IMR-90 (cell line): ENCODE data around the gene CRYBB2. TPM values are rescaled to one million over a fixed set of nuclear protein-coding genes. Genes with fewer than 3 reads are reported as not detected.

ENCODE experiments used
- ATAC-seq: fragments of 200-7000 bp; cut with Tn5 transposase; 2 replicates; pipeline ENCODE4 v1.9.1; 2020; ENCODE audit warnings: low read depth, mild to moderate bottlenecking, moderate library complexity
- BruUV-seq: library from RNA; stranded (reverse); fragments of 400-500 nt; replicated peaks from 2 replicates; lab custom pipeline; 2021; lab: Mats Ljungman, UMichigan
- CTCF ChIA-PET: fragments of 300-600 bp; formaldehyde crosslinking; extraction: SDS; loops from one replicate; lab custom pipeline; 2021; ENCODE audit warnings: antibody characterized with exemption; lab: Yijun Ruan, JAX
- POLR2A ChIA-PET: fragments of 300-600 bp; sonication (Branson Sonifier 250); formaldehyde crosslinking; loops from one replicate; lab custom pipeline; 2022; ENCODE audit warnings: antibody characterized with exemption; ENCODE audit not compliant: unreplicated experiment; lab: Charles Lee
- DNase-seq: peaks from one replicate; pipeline ENCODE4 v3.0.0; 2013
- H2AFZ ChIP-seq: replicated peaks from 2 replicates; pipeline ENCODE3; 2013; ENCODE audit warnings: low read length, mild to moderate bottlenecking; ENCODE audit not compliant: poor library complexity
- H2AK5ac ChIP-seq: 2 replicates; pipeline ENCODE4 v1.6.1; 2013; ENCODE audit warnings: low read depth, low read length, inconsistent platforms
- H2AK9ac ChIP-seq: replicated peaks from 2 replicates; pipeline ENCODE3; 2013; ENCODE audit warnings: mild to moderate bottlenecking, low read depth, low read length, moderate library complexity; ENCODE audit not compliant: poor library complexity
- H2BK120ac ChIP-seq: 2 replicates; pipeline ENCODE4 v1.6.1; 2013; ENCODE audit warnings: low read depth, low read length, inconsistent platforms
- H2BK15ac ChIP-seq: 3 replicates; pipeline ENCODE4 v1.6.1; 2013; ENCODE audit warnings: low read depth, low read length, inconsistent platforms
- H2BK20ac ChIP-seq: 2 replicates; pipeline ENCODE4 v1.6.1; 2013; ENCODE audit warnings: low read depth, mild to moderate bottlenecking, inconsistent platforms, low read length, moderate library complexity
- H2BK5ac ChIP-seq: 2 replicates; pipeline ENCODE4 v1.6.1; 2013; ENCODE audit warnings: mild to moderate bottlenecking, low read depth, low read length, inconsistent platforms; ENCODE audit not compliant: poor library complexity, severe bottlenecking
- H3K14ac ChIP-seq: replicated peaks from 2 replicates; pipeline ENCODE4 v1.6.1; 2013; ENCODE audit warnings: low read depth, low read length, inconsistent platforms
- H3K18ac ChIP-seq: 2 replicates; pipeline ENCODE4 v1.6.1; 2013; ENCODE audit warnings: low read depth, low read length, control low read depth
- H3K23ac ChIP-seq: 2 replicates; pipeline ENCODE4 v1.6.1; 2013; ENCODE audit warnings: low read depth, low read length, inconsistent platforms
- H3K27ac ChIP-seq: 2 replicates; pipeline ENCODE4 v1.5.1; 2013; ENCODE audit warnings: mild to moderate bottlenecking, control low read depth, low read length; ENCODE audit not compliant: insufficient read depth
- H3K27me3 ChIP-seq: 2 replicates; pipeline ENCODE4 v1.6.1; 2013; ENCODE audit warnings: low read length; ENCODE audit not compliant: control insufficient read depth, insufficient read depth
- H3K36me3 ChIP-seq: 2 replicates; pipeline ENCODE4 v1.6.1; 2013; ENCODE audit warnings: low read length, mixed read lengths; ENCODE audit not compliant: control insufficient read depth, insufficient read depth
- H3K4ac ChIP-seq: 2 replicates; pipeline ENCODE4 v1.6.1; 2013; ENCODE audit warnings: low read depth, low read length, inconsistent platforms
- H3K4me1 ChIP-seq: 2 replicates; pipeline ENCODE4 v1.6.1; 2013; ENCODE audit warnings: low read length, mixed read lengths; ENCODE audit not compliant: control insufficient read depth, insufficient read depth
- H3K4me2 ChIP-seq: 2 replicates; pipeline ENCODE4 v1.6.1; 2013; ENCODE audit warnings: low read depth, mild to moderate bottlenecking, control low read depth, low read length, moderate library complexity
- H3K4me3 ChIP-seq: 2 replicates; pipeline ENCODE4 v1.5.1; 2013; ENCODE audit warnings: low read depth, mild to moderate bottlenecking, control low read depth, low read length, moderate library complexity; ENCODE audit not compliant: insufficient read depth
- H3K56ac ChIP-seq: 2 replicates; pipeline ENCODE4 v1.6.1; 2013; ENCODE audit warnings: low read length, inconsistent platforms; ENCODE audit not compliant: insufficient read depth; ENCODE audit errors: extremely low read depth
- H3K79me1 ChIP-seq, 2 experiments: 2 replicates each; pipeline ENCODE4 v1.6.1; 2013; ENCODE audit warnings: low read length in 2 of 2, inconsistent platforms in 1 of 2, low read depth in 1 of 2
- H3K9ac ChIP-seq: 2 replicates; pipeline ENCODE4 v1.6.1; 2013; ENCODE audit warnings: low read depth, low read length, control low read depth
- H3K9me1 ChIP-seq: 2 replicates; pipeline ENCODE4 v1.6.1; 2013; ENCODE audit warnings: low read length, inconsistent platforms; ENCODE audit not compliant: insufficient read depth
- H3K9me3 ChIP-seq: 2 replicates; pipeline ENCODE4 v1.6.1; 2013; ENCODE audit warnings: low read length; ENCODE audit not compliant: control insufficient read depth, insufficient read depth
- H4K20me1 ChIP-seq: 2 replicates; pipeline ENCODE4 v1.6.1; 2013; ENCODE audit warnings: low read length, inconsistent platforms; ENCODE audit not compliant: insufficient read depth
- H4K5ac ChIP-seq: 2 replicates; pipeline ENCODE4 v1.6.1; 2013; ENCODE audit warnings: mild to moderate bottlenecking, low read depth, low read length, control low read depth
- H4K8ac ChIP-seq, 2 experiments: 2 replicates each; pipeline ENCODE4 v1.6.1; 2013; ENCODE audit warnings: low read depth in 2 of 2, low read length in 2 of 2, control low read depth in 1 of 2, inconsistent platforms in 1 of 2
- H4K91ac ChIP-seq: 2 replicates; pipeline ENCODE4 v1.6.1; 2013; ENCODE audit warnings: low read depth, low read length, inconsistent platforms; ENCODE audit not compliant: insufficient read depth
- BHLHE40 ChIP-seq: fragments of 150-350 bp; IDR thresholded peaks from 2 replicates; pipeline ENCODE4 v1.6.1; 2016; ENCODE audit warnings: mild to moderate bottlenecking, low read depth, low read length
- CEBPB ChIP-seq: IDR thresholded peaks from 2 replicates; pipeline ENCODE4 v1.6.1; 2012; ENCODE audit warnings: low read depth, low read length, improper control_type of control experiment
- CHD1 ChIP-seq: IDR thresholded peaks from 2 replicates; pipeline ENCODE4 v1.6.1; 2012; ENCODE audit warnings: low read depth, low read length, improper control_type of control experiment
- FOS ChIP-seq: fragments of 150-350 bp; IDR thresholded peaks from 2 replicates; pipeline ENCODE4 v1.6.1; 2016; ENCODE audit warnings: low read depth, low read length
- MAFK ChIP-seq: IDR thresholded peaks from 2 replicates; pipeline ENCODE4 v1.6.1; 2012; ENCODE audit warnings: low read depth, low read length, improper control_type of control experiment
- MAZ ChIP-seq: IDR thresholded peaks from 2 replicates; pipeline ENCODE4 v1.6.1; 2012; ENCODE audit warnings: low read depth, mild to moderate bottlenecking, low read length, improper control_type of control experiment, moderate library complexity, borderline replicate concordance
- NFE2L2 ChIP-seq: fragments of 150-350 bp; IDR thresholded peaks from 2 replicates; pipeline ENCODE4 v1.6.1; 2016; ENCODE audit warnings: low read depth, mild to moderate bottlenecking, low read length
- POLR2A ChIP-seq: IDR thresholded peaks from 2 replicates; pipeline ENCODE4 v1.6.1; 2012; ENCODE audit warnings: mild to moderate bottlenecking, low read depth, low read length
- RAD21 ChIP-seq: IDR thresholded peaks from 2 replicates; pipeline ENCODE4 v1.6.1; 2012; ENCODE audit warnings: low read length, improper control_type of control experiment
- RCOR1 ChIP-seq: IDR thresholded peaks from 2 replicates; pipeline ENCODE4 v1.6.1; 2012; ENCODE audit warnings: mild to moderate bottlenecking, low read length, improper control_type of control experiment; ENCODE audit not compliant: insufficient replicate concordance
- RFX5 ChIP-seq: IDR thresholded peaks from 2 replicates; pipeline ENCODE4 v1.8.0; 2012; ENCODE audit warnings: low read depth, mild to moderate bottlenecking, low read length, moderate library complexity
- SMC3 ChIP-seq: fragments of 150-350 bp; IDR thresholded peaks from 2 replicates; pipeline ENCODE4 v1.6.1; 2016; ENCODE audit warnings: low read depth, mild to moderate bottlenecking, antibody characterized with exemption, low read length, moderate library complexity
- WGBS, 2 experiments: methylation state at CpG; one replicate each; pipeline versions ENCODE4 v1.1.5 to v1.1.7; 2013; ENCODE audit warnings: missing lambda C conversion rate in 2 of 2; ENCODE audit not compliant: insufficient read length in 1 of 2; ENCODE audit errors: extremely low coverage in 2 of 2; 5-methylcytosine and 5-hydroxymethylcytosine counted together
- dilution Hi-C: fragments of 300-500 bp; cut with HindIII; formaldehyde crosslinking; loops from one replicate; pipeline ENCODE4 v1.14.3; 2018; ENCODE audit warnings: low sequenced_read_pairs; ENCODE audit not compliant: unreplicated experiment
- in situ Hi-C: fragments of 300-500 bp; cut with MboI; formaldehyde crosslinking; loops from 3 replicates; pipeline ENCODE4 v1.14.3; 2019; ENCODE audit warnings: low sequenced_read_pairs, inconsistent platforms, mixed read lengths
- intact Hi-C: fragments of 100-400 bp; cut with micrococcal nuclease; formaldehyde crosslinking; loops from 2 replicates; pipeline ENCODE4 v1.10.0; 2022
- polyA plus RNA-seq, 3 experiments: library from polyadenylated mRNA; depleted of rRNA; stranded (reverse); fragments of >200 nt; gene quantifications; 2 replicates each; pipeline ENCODE4 v1.2.3, GENCODE V29; 2012; ENCODE audit warnings: low replicate concordance in 1 of 3
- total RNA-seq: library from RNA; depleted of rRNA; stranded (reverse); fragments of >200 nt; gene quantifications from 2 replicates; pipeline ENCODE4 v1.2.3, GENCODE V29; 2012
- TF ChIP-seq, protein P1 (sequence below): fragments of 150-350 bp; IDR thresholded peaks from 2 replicates; pipeline ENCODE4 v1.6.1; 2016; ENCODE audit warnings: low read depth, mild to moderate bottlenecking, low read length, moderate library complexity, borderline replicate concordance
- TF ChIP-seq, protein P2 (sequence below): fragments of 150-350 bp; IDR thresholded peaks from 2 replicates; pipeline ENCODE4 v1.6.1; 2017; ENCODE audit warnings: mild to moderate bottlenecking, antibody characterized with exemption, low read length, low read depth
- TF ChIP-seq, protein P3 (sequence below): conservative IDR thresholded peaks from 2 replicates; pipeline ENCODE4 v1.5.1; 2012; ENCODE audit warnings: mild to moderate bottlenecking, low read depth, low read length, improper control_type of control experiment

CRYBB2 gene
- total and polyA plus RNA-seq, 2 of the 4 experiments (the other 2 are of a cell fraction) = not detected

DNA sequence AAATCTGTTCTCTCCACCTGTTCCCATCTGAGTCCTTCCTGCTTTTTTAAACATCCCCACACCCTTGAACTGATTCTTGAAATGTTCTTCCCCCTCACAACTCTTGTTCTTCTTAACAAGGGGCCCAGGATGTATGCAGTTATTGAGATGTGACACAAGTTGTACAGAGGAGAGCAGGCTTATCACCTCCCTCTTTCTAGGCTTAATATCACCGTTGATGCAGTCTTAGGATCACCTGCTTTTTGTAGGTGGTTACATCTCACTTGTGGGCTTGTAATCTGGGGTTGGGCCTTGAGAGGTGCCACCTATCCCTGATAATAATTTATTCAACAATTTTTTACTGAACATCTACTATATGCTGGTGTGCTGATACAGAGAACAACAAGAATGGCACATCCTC is 13.6 kb upstream of the CRYBB2 start:
- Histone ChIP-seq H4K8ac (no peak overlapping the region), H2BK20ac (no peak overlapping the region), H3K9me1 (no peaks in the 10 kb centered on the region), H2BK5ac (no peak overlapping the region), H3K27ac (no peak overlapping the region), H3K23ac (no peak overlapping the region), H3K18ac (no peak overlapping the region), H3K4me3 (no peak overlapping the region), H4K5ac (no peak overlapping the region), H3K4me2 (no peak overlapping the region), H3K56ac (no peak overlapping the region), H2BK15ac (no peak overlapping the region), H3K79me1 (no peaks in the 10 kb centered on the region), H2AK5ac (no peak overlapping the region), H3K36me3 (no peaks in the 10 kb centered on the region), H3K4me1 (no peaks in the 10 kb centered on the region), H4K91ac (no peak overlapping the region), H3K27me3 (no peaks in the 10 kb centered on the region), H3K4ac (no peak overlapping the region), H4K20me1 (no peaks in the 10 kb centered on the region), H3K14ac (no peak overlapping the region), H2BK120ac (no peak overlapping the region), H2AFZ (no peak overlapping the region), H2AK9ac (no peak overlapping the region), H3K9me3 (no peaks in the 10 kb centered on the region), H3K9ac (no peak overlapping the region)
- intact Hi-C loops (no loop called here), in situ Hi-C loops (no loop called here), dilution Hi-C loops (no loop called here)
- DNase-seq (no peak), ATAC-seq (no peak)
- WGBS, 2 experiments = no CpG with 5 or more reads among the region's 1 CpG
- ChIA-PET POLR2A (no interaction called here), CTCF (no interaction called here)
- BruUV-seq = no TSS peak
- TF ChIP-seq POLR2A = no peak
- no peak for TF ChIP-seq MAZ
- TF ChIP-seq SMC3 = no peak
- no peak for TF ChIP-seq BHLHE40
- TF ChIP-seq, protein P1, sequence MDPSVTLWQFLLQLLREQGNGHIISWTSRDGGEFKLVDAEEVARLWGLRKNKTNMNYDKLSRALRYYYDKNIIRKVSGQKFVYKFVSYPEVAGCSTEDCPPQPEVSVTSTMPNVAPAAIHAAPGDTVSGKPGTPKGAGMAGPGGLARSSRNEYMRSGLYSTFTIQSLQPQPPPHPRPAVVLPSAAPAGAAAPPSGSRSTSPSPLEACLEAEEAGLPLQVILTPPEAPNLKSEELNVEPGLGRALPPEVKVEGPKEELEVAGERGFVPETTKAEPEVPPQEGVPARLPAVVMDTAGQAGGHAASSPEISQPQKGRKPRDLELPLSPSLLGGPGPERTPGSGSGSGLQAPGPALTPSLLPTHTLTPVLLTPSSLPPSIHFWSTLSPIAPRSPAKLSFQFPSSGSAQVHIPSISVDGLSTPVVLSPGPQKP = no peak
- TF ChIP-seq, protein P2, sequence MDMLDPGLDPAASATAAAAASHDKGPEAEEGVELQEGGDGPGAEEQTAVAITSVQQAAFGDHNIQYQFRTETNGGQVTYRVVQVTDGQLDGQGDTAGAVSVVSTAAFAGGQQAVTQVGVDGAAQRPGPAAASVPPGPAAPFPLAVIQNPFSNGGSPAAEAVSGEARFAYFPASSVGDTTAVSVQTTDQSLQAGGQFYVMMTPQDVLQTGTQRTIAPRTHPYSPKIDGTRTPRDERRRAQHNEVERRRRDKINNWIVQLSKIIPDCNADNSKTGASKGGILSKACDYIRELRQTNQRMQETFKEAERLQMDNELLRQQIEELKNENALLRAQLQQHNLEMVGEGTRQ = no peak
- no peak for TF ChIP-seq RCOR1
- no peak for TF ChIP-seq RFX5
- TF ChIP-seq FOS = no peak
- TF ChIP-seq RAD21 = no peak
- TF ChIP-seq CEBPB = no peak
- TF ChIP-seq MAFK = no peak
- no peak for TF ChIP-seq CHD1
- TF ChIP-seq, protein P3, sequence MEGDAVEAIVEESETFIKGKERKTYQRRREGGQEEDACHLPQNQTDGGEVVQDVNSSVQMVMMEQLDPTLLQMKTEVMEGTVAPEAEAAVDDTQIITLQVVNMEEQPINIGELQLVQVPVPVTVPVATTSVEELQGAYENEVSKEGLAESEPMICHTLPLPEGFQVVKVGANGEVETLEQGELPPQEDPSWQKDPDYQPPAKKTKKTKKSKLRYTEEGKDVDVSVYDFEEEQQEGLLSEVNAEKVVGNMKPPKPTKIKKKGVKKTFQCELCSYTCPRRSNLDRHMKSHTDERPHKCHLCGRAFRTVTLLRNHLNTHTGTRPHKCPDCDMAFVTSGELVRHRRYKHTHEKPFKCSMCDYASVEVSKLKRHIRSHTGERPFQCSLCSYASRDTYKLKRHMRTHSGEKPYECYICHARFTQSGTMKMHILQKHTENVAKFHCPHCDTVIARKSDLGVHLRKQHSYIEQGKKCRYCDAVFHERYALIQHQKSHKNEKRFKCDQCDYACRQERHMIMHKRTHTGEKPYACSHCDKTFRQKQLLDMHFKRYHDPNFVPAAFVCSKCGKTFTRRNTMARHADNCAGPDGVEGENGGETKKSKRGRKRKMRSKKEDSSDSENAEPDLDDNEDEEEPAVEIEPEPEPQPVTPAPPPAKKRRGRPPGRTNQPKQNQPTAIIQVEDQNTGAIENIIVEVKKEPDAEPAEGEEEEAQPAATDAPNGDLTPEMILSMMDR = no peak
- TF ChIP-seq NFE2L2 = no peak
